ENCODE measurements around the gene TAS2R38. TPM values are rescaled to one million over a fixed set of nuclear protein-coding genes. Genes with fewer than 3 reads are reported as not detected.

TAS2R38 gene
- polyA plus RNA-seq (ENCODE audit: low read depth in 6 of 6) = not detected

GRCh38 chr7:141973673-141974072 lies at the start of gene TAS2R38:
TSS of gene TAS2R38 (minus strand) at chr7:141973773. CDS start at chr7:141973689, 84 bp downstream.
- no peak for DNase-seq
- peak within 1 kb of the TSS in 2 of 8 donors; percentile 5 to 7 for H3K4me3 Mint-ChIP-seq

DNA sequence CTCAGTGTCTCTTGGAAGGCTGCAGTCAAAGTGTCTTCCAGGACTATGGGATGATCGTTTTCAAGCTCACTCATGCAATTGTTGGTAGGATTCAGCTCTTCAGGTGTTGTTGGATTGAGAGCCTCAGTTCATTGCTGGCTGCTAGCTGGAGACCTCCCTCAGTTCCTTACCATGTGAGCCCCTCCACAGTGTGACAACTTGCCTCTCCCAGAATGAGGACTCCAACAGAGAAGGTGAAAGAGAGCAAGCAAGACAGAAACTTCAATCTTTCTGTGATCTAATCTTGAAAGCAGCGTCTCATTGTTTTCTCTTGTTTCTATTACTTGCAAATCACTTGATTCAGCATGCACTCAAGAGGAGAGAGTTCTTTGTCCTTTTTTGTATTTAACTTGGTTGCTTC lies 44.6 kb upstream of the TAS2R38 start:
- no peak for ATAC-seq (ENCODE audit: low read depth in 2 of 2)
- H3K4me1 Mint-ChIP-seq = no peaks in the 10 kb centered on the region
- H3K9me3 Mint-ChIP-seq = no peaks in the 10 kb centered on the region
- no peak overlapping the region for H3K27ac Mint-ChIP-seq
- H3K36me3 Mint-ChIP-seq = no peaks in the 10 kb centered on the region
- H3K27me3 Mint-ChIP-seq = peaks cover 0 to 7% (median 0%) of the 10 kb centered on the region in 3 donors
- H3K4me3 Mint-ChIP-seq = no peak overlapping the region
- no peak for DNase-seq

More at GRCh38 chr7:141973673-141974072, at the start of gene TAS2R38:
- Mint-ChIP-seq H3K4me1 (peaks cover 5 to 21% (median 18%) of the 10 kb centered on the region in 3 donors), H3K27me3 (no peaks in the 10 kb centered on the region), H3K9me3 (peaks cover 0 to 3% (median 0%) of the 10 kb centered on the region in 7 donors), H3K36me3 (no peaks in the 10 kb centered on the region), H3K27ac (peak within 1 kb of the TSS in 5 of 6 donors; percentile 9 to 72 (median 51))
- ATAC-seq (ENCODE audit: low read depth in 2 of 2) = no peak

DNA sequence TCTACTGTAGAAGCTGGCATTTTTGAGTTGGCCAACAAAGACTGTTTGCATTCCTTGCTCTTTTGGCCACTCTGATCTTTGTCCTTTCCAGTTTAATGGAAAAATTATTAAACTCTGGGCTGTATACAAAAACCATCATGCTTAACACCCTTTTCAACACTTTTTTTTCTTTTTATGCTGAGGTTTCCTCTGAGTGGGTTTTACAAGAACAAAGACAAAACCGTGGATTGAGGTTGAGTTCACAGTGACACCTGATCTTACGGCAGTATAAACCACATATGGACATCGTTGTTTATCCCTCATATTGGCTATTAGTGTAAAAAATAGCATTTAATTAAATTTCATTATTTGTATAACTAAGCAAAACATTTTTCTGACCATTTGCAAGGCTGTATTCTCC lies 43.9 kb upstream of the TAS2R38 start:
- DNase-seq (no peak), ATAC-seq (ENCODE audit: low read depth in 2 of 2) (no peak)
- no peaks in the 10 kb centered on the region for H3K36me3 Mint-ChIP-seq
- H3K27me3 Mint-ChIP-seq = peaks cover 0 to 7% (median 0%) of the 10 kb centered on the region in 3 donors
- no peak overlapping the region for H3K27ac Mint-ChIP-seq
- H3K4me3 Mint-ChIP-seq = no peak overlapping the region
- H3K4me1 Mint-ChIP-seq = no peaks in the 10 kb centered on the region
- H3K9me3 Mint-ChIP-seq = no peaks in the 10 kb centered on the region

DNA sequence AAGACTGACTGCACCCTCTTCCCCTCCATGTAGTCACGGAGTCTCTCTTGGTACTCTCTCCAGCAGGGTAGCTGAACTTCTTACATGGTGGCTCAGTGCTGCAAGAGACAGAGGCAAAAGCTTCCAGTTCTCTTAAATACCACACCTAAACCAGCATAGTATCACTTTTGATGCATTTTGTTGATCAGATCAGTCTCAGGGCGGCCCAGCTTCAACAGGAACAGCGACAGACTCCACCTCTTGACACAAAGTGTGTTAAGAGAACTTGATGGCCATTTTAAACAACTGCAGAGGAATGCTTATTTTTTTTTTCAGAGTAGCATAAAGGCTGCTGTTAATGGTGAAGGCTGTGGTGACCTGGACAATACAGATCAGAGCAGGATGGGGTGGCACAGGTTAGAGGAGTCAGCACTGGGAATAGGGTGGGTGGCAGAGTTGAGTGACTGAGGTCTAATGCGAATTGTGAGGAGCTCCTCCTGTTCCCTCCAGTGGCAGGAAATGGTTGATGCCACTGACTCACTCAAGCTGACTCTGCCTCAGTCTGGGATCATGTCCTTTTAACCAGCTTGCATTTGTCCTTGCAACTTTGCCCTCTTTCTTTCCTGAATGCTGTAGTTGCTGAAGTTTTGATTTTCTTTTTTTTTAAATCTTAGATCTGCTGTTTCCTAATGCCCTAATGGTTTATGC lies 39.4 kb upstream of the TAS2R38 start:
- Mint-ChIP-seq H3K9me3 (no peaks in the 10 kb centered on the region), H3K27me3 (peaks cover 0 to 7% (median 0%) of the 10 kb centered on the region in 3 donors), H3K36me3 (no peaks in the 10 kb centered on the region), H3K27ac (no peak overlapping the region), H3K4me1 (no peaks in the 10 kb centered on the region), H3K4me3 (no peak overlapping the region)
- no peak for DNase-seq
- no peak for ATAC-seq (ENCODE audit: low read depth in 2 of 2)

GRCh38 chr7:142010952-142011548 lies 37.5 kb upstream of the TAS2R38 start:
- DNase-seq (no peak), ATAC-seq (ENCODE audit: low read depth in 2 of 2) (no peak)
- no peak overlapping the region for H3K4me3 Mint-ChIP-seq
- no peaks in the 10 kb centered on the region for H3K9me3 Mint-ChIP-seq
- no peak overlapping the region for H3K27ac Mint-ChIP-seq
- no peaks in the 10 kb centered on the region for H3K36me3 Mint-ChIP-seq
- H3K4me1 Mint-ChIP-seq = no peaks in the 10 kb centered on the region
- no peaks in the 10 kb centered on the region for H3K27me3 Mint-ChIP-seq

GRCh38 chr7:142009187-142009586 lies 35.6 kb upstream of the TAS2R38 start:
- Mint-ChIP-seq H3K27ac (no peak overlapping the region), H3K4me1 (no peaks in the 10 kb centered on the region), H3K27me3 (no peaks in the 10 kb centered on the region), H3K36me3 (no peaks in the 10 kb centered on the region), H3K9me3 (no peaks in the 10 kb centered on the region), H3K4me3 (no peak overlapping the region)
- no peak for DNase-seq
- no peak for ATAC-seq (ENCODE audit: low read depth in 2 of 2)

DNA sequence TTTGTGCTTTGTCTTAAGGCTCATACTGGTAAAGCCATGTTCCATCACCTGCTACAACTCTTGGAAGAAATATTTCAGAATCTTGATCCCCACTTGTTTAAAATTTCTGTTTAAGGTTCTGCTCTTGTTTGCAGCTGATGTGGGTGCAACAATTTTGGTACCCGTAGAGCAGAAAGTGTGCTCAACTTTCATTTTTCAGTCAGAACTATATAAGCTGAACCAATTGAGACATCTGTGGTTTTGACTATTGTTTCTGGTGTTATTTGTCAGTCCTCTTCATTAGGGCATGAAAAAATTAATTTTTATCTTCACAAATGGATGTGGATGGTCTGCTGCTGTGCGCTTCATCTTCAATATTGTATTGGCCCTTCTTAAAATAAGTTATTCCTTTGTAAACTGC lies 33.0 kb upstream of the TAS2R38 start:
- H3K27ac Mint-ChIP-seq = no peak overlapping the region
- peaks cover 0 to 8% (median 0%) of the 10 kb centered on the region in 7 donors for H3K9me3 Mint-ChIP-seq
- H3K4me1 Mint-ChIP-seq = no peaks in the 10 kb centered on the region
- no peak overlapping the region for H3K4me3 Mint-ChIP-seq
- no peak for DNase-seq
- no peaks in the 10 kb centered on the region for H3K36me3 Mint-ChIP-seq
- H3K27me3 Mint-ChIP-seq = peaks cover 5 to 15% (median 11%) of the 10 kb centered on the region in 3 donors
- no peak for ATAC-seq (ENCODE audit: low read depth in 2 of 2)

DNA sequence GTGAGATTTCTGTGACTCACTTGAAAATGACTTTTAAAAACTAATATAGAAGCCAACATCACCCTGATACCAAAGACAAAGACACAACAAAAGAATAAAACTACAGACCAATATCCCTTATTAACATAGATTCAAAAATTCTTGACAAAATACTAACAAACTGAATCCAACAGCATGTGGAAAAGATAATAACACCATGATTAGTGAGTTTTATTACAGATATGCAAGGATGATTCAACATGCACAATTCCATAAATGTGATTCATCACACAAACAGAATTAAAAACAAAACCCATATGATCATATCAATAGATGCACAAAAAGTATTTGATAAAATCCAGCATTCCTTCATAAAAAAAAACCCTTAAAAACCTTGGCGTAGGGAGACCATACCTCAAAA lies 28.6 kb upstream of the TAS2R38 start:
- Mint-ChIP-seq H3K4me3 (no peak overlapping the region), H3K36me3 (no peaks in the 10 kb centered on the region), H3K27ac (no peak overlapping the region), H3K27me3 (peaks cover 5 to 18% (median 15%) of the 10 kb centered on the region in 3 donors), H3K4me1 (no peaks in the 10 kb centered on the region), H3K9me3 (peaks cover 0 to 13% (median 3%) of the 10 kb centered on the region in 7 donors)
- no peak for DNase-seq
- ATAC-seq (ENCODE audit: low read depth in 2 of 2) = no peak

- H3K4me3 Mint-ChIP-seq = no peak overlapping the region
- DNase-seq = no peak
- no peaks in the 10 kb centered on the region for H3K4me1 Mint-ChIP-seq
- no peak overlapping the region for H3K27ac Mint-ChIP-seq
- peaks cover 4 to 7% of the 10 kb centered on the region in 2 donors for H3K36me3 Mint-ChIP-seq
- ATAC-seq (ENCODE audit: low read depth in 2 of 2) = no peak
- H3K27me3 Mint-ChIP-seq = peaks cover 5 to 26% (median 15%) of the 10 kb centered on the region in 3 donors
- H3K9me3 Mint-ChIP-seq = peaks cover 0 to 13% (median 5%) of the 10 kb centered on the region in 7 donors
These were observed 27.7 kb upstream of the TAS2R38 start for GRCh38 chr7:142001163-142001874.

- Mint-ChIP-seq H3K27ac (no peak overlapping the region), H3K4me1 (no peaks in the 10 kb centered on the region), H3K36me3 (peaks cover 6 to 7% of the 10 kb centered on the region in 2 donors), H3K4me3 (no peak overlapping the region), H3K9me3 (peaks cover 0 to 19% (median 5%) of the 10 kb centered on the region in 7 donors), H3K27me3 (peaks cover 5 to 27% (median 15%) of the 10 kb centered on the region in 3 donors)
- DNase-seq (no peak), ATAC-seq (ENCODE audit: low read depth in 2 of 2) (no peak)
These were observed 26.7 kb upstream of the TAS2R38 start for GRCh38 chr7:142000244-142000643.

GRCh38 chr7:141999058-141999623 lies 25.6 kb upstream of the TAS2R38 start:
- no peak for DNase-seq
- Mint-ChIP-seq H3K4me3 (no peak overlapping the region), H3K4me1 (no peaks in the 10 kb centered on the region), H3K27ac (no peak overlapping the region), H3K27me3 (peaks cover 5 to 27% (median 15%) of the 10 kb centered on the region in 3 donors), H3K9me3 (peaks cover 3 to 26% (median 5%) of the 10 kb centered on the region in 7 donors), H3K36me3 (peaks cover 6 to 7% of the 10 kb centered on the region in 2 donors)
- no peak for ATAC-seq (ENCODE audit: low read depth in 2 of 2)

DNA sequence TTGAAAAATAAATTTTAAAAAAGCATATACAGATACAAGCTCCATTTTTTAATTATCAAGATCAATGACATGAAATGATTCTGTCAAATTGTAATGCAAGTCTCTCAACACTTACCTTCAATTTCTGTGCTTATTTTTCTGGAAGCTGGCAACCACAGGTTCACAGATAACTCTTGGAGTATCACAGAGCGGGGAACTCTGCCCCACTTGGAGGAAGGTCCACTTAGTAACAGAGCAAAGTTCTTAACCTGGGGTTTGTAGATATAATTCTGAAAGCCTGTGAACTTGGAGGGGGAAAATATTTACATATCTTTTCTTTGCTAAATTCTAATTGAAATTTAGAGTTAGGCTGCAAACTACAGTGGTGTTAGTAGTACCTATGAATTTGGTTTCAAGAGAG lies 19.8 kb upstream of the TAS2R38 start:
- peaks cover 6 to 7% of the 10 kb centered on the region in 2 donors for H3K36me3 Mint-ChIP-seq
- peaks cover 0 to 16% (median 7%) of the 10 kb centered on the region in 3 donors for H3K27me3 Mint-ChIP-seq
- DNase-seq (no peak), ATAC-seq (ENCODE audit: low read depth in 2 of 2) (no peak)
- H3K4me1 Mint-ChIP-seq = no peaks in the 10 kb centered on the region
- no peak overlapping the region for H3K27ac Mint-ChIP-seq
- no peak overlapping the region for H3K4me3 Mint-ChIP-seq
- peaks cover 2 to 16% (median 4%) of the 10 kb centered on the region in 7 donors for H3K9me3 Mint-ChIP-seq

DNA sequence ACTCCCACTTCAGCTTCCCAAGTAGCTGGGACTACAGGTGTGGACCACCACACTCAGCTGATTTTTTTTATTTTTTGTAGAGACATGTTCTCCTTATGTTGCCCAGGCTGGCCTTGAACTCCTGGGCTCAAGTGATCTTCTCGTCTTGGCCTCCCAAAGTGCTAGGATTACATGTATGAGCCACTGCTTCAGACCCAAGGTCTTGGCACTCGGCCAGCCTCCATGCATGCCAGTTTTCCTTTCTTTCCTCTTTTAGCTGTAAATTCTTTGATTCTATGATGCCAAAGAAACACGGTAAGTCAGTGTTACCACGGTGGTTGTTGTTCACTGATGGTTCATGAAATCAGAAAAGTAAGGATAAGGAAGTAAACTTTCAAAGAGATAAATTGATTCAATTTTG lies 19.1 kb upstream of the TAS2R38 start:
- peaks cover 0 to 13% (median 4%) of the 10 kb centered on the region in 7 donors for H3K9me3 Mint-ChIP-seq
- H3K4me1 Mint-ChIP-seq = no peaks in the 10 kb centered on the region
- no peak for DNase-seq
- H3K27me3 Mint-ChIP-seq = peaks cover 0 to 16% (median 7%) of the 10 kb centered on the region in 3 donors
- no peak overlapping the region for H3K4me3 Mint-ChIP-seq
- ATAC-seq (ENCODE audit: low read depth in 2 of 2) = no peak
- no peak overlapping the region for H3K27ac Mint-ChIP-seq
- peaks cover 6 to 7% of the 10 kb centered on the region in 2 donors for H3K36me3 Mint-ChIP-seq
